ENCODE data around the gene TRAFD1. TPM values are rescaled to one million over a fixed set of nuclear protein-coding genes. Genes with fewer than 3 reads are reported as not detected.

The TRAFD1 gene
- total and polyA plus RNA-seq, 2 of the 8 experiments (the other 6 are each of a cell fraction or from before 2014, with no cell fraction given): 18.1 to 33.1 TPM

GRCh38 chr12:112151766-112152541 is 26.6 kb downstream of the TRAFD1 start (continued):
- TF ChIP-seq, protein P1, sequence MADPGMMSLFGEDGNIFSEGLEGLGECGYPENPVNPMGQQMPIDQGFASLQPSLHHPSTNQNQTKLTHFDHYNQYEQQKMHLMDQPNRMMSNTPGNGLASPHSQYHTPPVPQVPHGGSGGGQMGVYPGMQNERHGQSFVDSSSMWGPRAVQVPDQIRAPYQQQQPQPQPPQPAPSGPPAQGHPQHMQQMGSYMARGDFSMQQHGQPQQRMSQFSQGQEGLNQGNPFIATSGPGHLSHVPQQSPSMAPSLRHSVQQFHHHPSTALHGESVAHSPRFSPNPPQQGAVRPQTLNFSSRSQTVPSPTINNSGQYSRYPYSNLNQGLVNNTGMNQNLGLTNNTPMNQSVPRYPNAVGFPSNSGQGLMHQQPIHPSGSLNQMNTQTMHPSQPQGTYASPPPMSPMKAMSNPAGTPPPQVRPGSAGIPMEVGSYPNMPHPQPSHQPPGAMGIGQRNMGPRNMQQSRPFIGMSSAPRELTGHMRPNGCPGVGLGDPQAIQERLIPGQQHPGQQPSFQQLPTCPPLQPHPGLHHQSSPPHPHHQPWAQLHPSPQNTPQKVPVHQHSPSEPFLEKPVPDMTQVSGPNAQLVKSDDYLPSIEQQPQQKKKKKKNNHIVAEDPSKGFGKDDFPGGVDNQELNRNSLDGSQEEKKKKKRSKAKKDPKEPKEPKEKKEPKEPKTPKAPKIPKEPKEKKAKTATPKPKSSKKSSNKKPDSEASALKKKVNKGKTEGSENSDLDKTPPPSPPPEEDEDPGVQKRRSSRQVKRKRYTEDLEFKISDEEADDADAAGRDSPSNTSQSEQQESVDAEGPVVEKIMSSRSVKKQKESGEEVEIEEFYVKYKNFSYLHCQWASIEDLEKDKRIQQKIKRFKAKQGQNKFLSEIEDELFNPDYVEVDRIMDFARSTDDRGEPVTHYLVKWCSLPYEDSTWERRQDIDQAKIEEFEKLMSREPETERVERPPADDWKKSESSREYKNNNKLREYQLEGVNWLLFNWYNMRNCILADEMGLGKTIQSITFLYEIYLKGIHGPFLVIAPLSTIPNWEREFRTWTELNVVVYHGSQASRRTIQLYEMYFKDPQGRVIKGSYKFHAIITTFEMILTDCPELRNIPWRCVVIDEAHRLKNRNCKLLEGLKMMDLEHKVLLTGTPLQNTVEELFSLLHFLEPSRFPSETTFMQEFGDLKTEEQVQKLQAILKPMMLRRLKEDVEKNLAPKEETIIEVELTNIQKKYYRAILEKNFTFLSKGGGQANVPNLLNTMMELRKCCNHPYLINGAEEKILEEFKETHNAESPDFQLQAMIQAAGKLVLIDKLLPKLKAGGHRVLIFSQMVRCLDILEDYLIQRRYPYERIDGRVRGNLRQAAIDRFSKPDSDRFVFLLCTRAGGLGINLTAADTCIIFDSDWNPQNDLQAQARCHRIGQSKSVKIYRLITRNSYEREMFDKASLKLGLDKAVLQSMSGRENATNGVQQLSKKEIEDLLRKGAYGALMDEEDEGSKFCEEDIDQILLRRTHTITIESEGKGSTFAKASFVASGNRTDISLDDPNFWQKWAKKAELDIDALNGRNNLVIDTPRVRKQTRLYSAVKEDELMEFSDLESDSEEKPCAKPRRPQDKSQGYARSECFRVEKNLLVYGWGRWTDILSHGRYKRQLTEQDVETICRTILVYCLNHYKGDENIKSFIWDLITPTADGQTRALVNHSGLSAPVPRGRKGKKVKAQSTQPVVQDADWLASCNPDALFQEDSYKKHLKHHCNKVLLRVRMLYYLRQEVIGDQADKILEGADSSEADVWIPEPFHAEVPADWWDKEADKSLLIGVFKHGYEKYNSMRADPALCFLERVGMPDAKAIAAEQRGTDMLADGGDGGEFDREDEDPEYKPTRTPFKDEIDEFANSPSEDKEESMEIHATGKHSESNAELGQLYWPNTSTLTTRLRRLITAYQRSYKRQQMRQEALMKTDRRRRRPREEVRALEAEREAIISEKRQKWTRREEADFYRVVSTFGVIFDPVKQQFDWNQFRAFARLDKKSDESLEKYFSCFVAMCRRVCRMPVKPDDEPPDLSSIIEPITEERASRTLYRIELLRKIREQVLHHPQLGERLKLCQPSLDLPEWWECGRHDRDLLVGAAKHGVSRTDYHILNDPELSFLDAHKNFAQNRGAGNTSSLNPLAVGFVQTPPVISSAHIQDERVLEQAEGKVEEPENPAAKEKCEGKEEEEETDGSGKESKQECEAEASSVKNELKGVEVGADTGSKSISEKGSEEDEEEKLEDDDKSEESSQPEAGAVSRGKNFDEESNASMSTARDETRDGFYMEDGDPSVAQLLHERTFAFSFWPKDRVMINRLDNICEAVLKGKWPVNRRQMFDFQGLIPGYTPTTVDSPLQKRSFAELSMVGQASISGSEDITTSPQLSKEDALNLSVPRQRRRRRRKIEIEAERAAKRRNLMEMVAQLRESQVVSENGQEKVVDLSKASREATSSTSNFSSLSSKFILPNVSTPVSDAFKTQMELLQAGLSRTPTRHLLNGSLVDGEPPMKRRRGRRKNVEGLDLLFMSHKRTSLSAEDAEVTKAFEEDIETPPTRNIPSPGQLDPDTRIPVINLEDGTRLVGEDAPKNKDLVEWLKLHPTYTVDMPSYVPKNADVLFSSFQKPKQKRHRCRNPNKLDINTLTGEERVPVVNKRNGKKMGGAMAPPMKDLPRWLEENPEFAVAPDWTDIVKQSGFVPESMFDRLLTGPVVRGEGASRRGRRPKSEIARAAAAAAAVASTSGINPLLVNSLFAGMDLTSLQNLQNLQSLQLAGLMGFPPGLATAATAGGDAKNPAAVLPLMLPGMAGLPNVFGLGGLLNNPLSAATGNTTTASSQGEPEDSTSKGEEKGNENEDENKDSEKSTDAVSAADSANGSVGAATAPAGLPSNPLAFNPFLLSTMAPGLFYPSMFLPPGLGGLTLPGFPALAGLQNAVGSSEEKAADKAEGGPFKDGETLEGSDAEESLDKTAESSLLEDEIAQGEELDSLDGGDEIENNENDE (IDR thresholded peaks at IDR 0.05; ENCODE audit: insufficient replicate concordance, low read length): no peak
- TF ChIP-seq SIRT6 (IDR thresholded peaks at IDR 0.05; ENCODE audit: low read length) (no peak), CBX8 (IDR thresholded peaks at IDR 0.05; ENCODE audit: borderline replicate concordance, low read depth, low read length) (no peak), POU5F1 (IDR thresholded peaks at IDR 0.05; ENCODE audit: low read depth, low read length) (no peak)

Measured in H1 (cell line).